CD4-positive, alpha-beta T cell (primary cell): ENCODE data around the gene EVA1B. TPM values are rescaled to one million over a fixed set of nuclear protein-coding genes. Genes with fewer than 3 reads are reported as not detected.

ENCODE experiments used
- ATAC-seq: fragments of 200-7000 bp; cut with Tn5 transposase; one replicate; pipeline ENCODE4 v1.10.0; 2022; ENCODE audit warnings: mild to moderate bottlenecking; ENCODE audit not compliant: poor library complexity
- CTCF ChIA-PET: fragments of 350-600 bp; sonication (Branson Sonifier 250); formaldehyde crosslinking; loops from one replicate; lab custom pipeline; 2021; ENCODE audit warnings: antibody characterized with exemption, inconsistent platforms; lab: Charles Lee
- POLR2A ChIA-PET: fragments of 350-600 bp; sonication (Branson Sonifier 250); formaldehyde crosslinking; loops from one replicate; lab custom pipeline; 2021; ENCODE audit warnings: antibody characterized with exemption, inconsistent platforms; lab: Charles Lee
- DNase-seq, 14 experiments: peaks; one replicate each; pipeline ENCODE4 v3.0.0-alpha.2; 2013 to 2020; ENCODE audit warnings: mixed read lengths in 2 of 14
- H3K27ac ChIP-seq, 2 donors: one replicate each; pipeline versions ENCODE4 v1.5.1 to v1.7.0; 2013; ENCODE audit warnings: low read length in 2 of 2, low read depth in 1 of 2, mild to moderate bottlenecking in 1 of 2
- H3K27me3 ChIP-seq, 2 experiments: 1 replicate in 1 of 2; 2 replicates in 1 of 2; pipeline versions ENCODE4 v1.6.1 to v1.7.0; 2013; ENCODE audit warnings: low read length in 2 of 2, control low read depth in 1 of 2, mild to moderate bottlenecking in 1 of 2, moderate library complexity in 1 of 2; ENCODE audit not compliant: insufficient read depth in 2 of 2, control insufficient read depth in 1 of 2
- H3K36me3 ChIP-seq: one replicate; pipeline ENCODE4 v1.6.1; 2013; ENCODE audit warnings: low read length, control low read depth; ENCODE audit not compliant: insufficient read depth
- H3K4me1 ChIP-seq: one replicate; pipeline ENCODE4 v1.6.1; 2013; ENCODE audit warnings: low read length, control low read depth; ENCODE audit not compliant: insufficient read depth
- H3K4me3 ChIP-seq: one replicate; pipeline ENCODE4 v1.5.1; 2013; ENCODE audit warnings: mild to moderate bottlenecking, low read length, moderate library complexity
- H3K9me3 ChIP-seq, 2 experiments: 1 replicate in 1 of 2; 2 replicates in 1 of 2; pipeline versions ENCODE4 v1.6.1 to v1.7.0; 2013; ENCODE audit warnings: low read length in 2 of 2, mild to moderate bottlenecking in 2 of 2, control low read depth in 1 of 2, moderate library complexity in 1 of 2; ENCODE audit not compliant: control insufficient read depth in 1 of 2, insufficient read depth in 1 of 2
- H3K27ac Mint-ChIP-seq: one replicate; pipeline ENCODE4 v1.8.0; 2020; ENCODE audit warnings: mixed read lengths
- H3K27me3 Mint-ChIP-seq: one replicate; pipeline ENCODE4 v1.8.0; 2021; ENCODE audit warnings: mixed read lengths
- H3K36me3 Mint-ChIP-seq: one replicate; pipeline ENCODE4 v1.8.0; 2021; ENCODE audit warnings: low read depth, mixed read lengths
- H3K4me1 Mint-ChIP-seq: one replicate; pipeline ENCODE4 v1.8.0; 2021; ENCODE audit warnings: low read depth, mixed read lengths
- H3K4me3 Mint-ChIP-seq: one replicate; pipeline ENCODE4 v1.8.0; 2020; ENCODE audit warnings: mild to moderate bottlenecking, mixed read lengths
- H3K9me3 Mint-ChIP-seq: one replicate; pipeline ENCODE4 v1.8.0; 2020; ENCODE audit warnings: mixed read lengths
- intact Hi-C, 2 experiments: fragments of 100-400 bp; cut with DNase I in 1 of 2; cut with micrococcal nuclease in 1 of 2; formaldehyde crosslinking; loops; one replicate each; pipeline versions ENCODE4 v1.15.1 to v1.9.0; 2023 to 2025; cut with DNase I, micrococcal nuclease
- total RNA-seq, 174 experiments: library from RNA in 2 of 174; stranded (reverse) in 2 of 174; gene quantifications; one replicate each; pipeline ENCODE4 v1.2.3 and lab custom pipeline; 2021 to 2026
- TF ChIP-seq, protein P1 (sequence below): fragments of 200-600 bp; IDR thresholded peaks from one replicate; pipeline ENCODE4 v1.8.0; 2022; ENCODE audit warnings: antibody characterized with exemption, mild to moderate bottlenecking

Gene EVA1B
- total RNA-seq, 2 experiments from 2014 or later, result 1.5 to 1.8 TPM

DNA sequence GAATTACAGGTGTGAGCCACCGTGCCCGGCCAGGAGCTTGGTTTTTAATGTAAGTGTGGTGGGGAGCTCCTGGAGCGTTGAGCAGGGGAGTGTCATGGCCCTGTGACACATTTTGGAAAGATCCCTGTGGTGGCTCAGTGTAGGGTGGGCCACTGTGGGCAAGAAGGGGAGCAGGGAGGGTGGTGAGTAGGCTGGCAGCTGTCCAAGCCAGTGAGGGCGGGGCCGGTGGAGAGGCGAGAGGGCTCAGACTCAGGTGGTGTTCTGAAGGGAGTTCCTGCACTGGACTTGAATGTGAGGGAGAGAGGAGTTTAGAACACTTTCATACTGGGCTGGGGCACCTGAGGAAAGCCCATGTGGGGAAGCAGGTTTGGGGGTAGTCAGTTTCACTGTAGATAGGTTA is 3.1 kb upstream of the EVA1B start:
- intact Hi-C loops, result no loop called here
- H3K4me1 ChIP-seq, result peaks cover 36% of the 10 kb centered on the region
- POLR2A ChIA-PET, result no interaction called here
- CTCF ChIA-PET, result no interaction called here
- no peaks in the 10 kb centered on the region for H3K36me3 ChIP-seq
- TF ChIP-seq, protein P1, sequence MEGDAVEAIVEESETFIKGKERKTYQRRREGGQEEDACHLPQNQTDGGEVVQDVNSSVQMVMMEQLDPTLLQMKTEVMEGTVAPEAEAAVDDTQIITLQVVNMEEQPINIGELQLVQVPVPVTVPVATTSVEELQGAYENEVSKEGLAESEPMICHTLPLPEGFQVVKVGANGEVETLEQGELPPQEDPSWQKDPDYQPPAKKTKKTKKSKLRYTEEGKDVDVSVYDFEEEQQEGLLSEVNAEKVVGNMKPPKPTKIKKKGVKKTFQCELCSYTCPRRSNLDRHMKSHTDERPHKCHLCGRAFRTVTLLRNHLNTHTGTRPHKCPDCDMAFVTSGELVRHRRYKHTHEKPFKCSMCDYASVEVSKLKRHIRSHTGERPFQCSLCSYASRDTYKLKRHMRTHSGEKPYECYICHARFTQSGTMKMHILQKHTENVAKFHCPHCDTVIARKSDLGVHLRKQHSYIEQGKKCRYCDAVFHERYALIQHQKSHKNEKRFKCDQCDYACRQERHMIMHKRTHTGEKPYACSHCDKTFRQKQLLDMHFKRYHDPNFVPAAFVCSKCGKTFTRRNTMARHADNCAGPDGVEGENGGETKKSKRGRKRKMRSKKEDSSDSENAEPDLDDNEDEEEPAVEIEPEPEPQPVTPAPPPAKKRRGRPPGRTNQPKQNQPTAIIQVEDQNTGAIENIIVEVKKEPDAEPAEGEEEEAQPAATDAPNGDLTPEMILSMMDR, result no peak
- no peaks in the 10 kb centered on the region for H3K9me3 ChIP-seq
- Mint-ChIP-seq H3K9me3 (no peaks in the 10 kb centered on the region), H3K36me3 (no peaks in the 10 kb centered on the region), H3K27me3 (no peaks in the 10 kb centered on the region), H3K27ac (no peak overlapping the region), H3K4me1 (peaks cover 23% of the 10 kb centered on the region), H3K4me3 (no peak overlapping the region)
- ATAC-seq (no peak), DNase-seq (no peak)
- H3K27me3 ChIP-seq, result no peaks in the 10 kb centered on the region
- no peak overlapping the region for H3K4me3 ChIP-seq
- no peak overlapping the region for H3K27ac ChIP-seq

DNA sequence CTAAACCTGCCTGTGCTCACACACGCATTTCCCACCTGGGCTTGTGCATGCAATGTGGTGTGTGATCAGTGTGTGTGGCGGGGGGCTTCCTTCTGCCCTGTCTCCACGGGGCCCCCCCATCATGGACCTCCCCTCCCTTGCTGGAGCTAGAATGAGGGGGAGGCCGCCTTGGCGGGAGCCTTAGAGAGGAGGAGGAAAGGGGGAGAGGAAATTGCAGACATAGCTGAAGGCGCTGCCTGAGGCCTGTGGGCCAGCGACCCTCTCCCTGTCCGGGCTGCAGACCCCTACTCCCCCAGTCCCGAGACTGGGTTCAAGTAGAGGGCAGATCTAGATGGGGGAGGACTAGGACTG is 883 bp upstream of the EVA1B start:
- Histone ChIP-seq H3K36me3 (no peaks in the 10 kb centered on the region), H3K4me1 (peaks cover 42% of the 10 kb centered on the region), H3K27ac (no peak overlapping the region), H3K9me3 (no peaks in the 10 kb centered on the region), H3K4me3 (peak overlapping the region; percentile 56), H3K27me3 (no peaks in the 10 kb centered on the region)
- Mint-ChIP-seq H3K27ac (no peak overlapping the region), H3K9me3 (no peaks in the 10 kb centered on the region), H3K27me3 (no peaks in the 10 kb centered on the region), H3K4me1 (peaks cover 30% of the 10 kb centered on the region), H3K36me3 (no peaks in the 10 kb centered on the region), H3K4me3 (peak overlapping the region; percentile 85)
- intact Hi-C loops, result loop anchor here in 1 of 2 experiments (5.0 kb wide), 1 partner anchor 43 kb away; no protein-coding TSS in a partner anchor
- ATAC-seq (no peak), DNase-seq (no peak)
- ChIA-PET CTCF (interaction anchor here (0.6 to 2.0 kb wide), 3 partner anchors 18 to 63 kb away, joined by 3 to 7 read pairs (median 5); partner anchors contain the start of gene SH3D21), POLR2A (interaction anchor here (1.0 to 3.1 kb wide), 4 partner anchors 18 to 101 kb away, joined by 3 to 19 read pairs (median 6); partner anchors contain the start of gene SH3D21)
- TF ChIP-seq, protein P1, result no peak

DNA sequence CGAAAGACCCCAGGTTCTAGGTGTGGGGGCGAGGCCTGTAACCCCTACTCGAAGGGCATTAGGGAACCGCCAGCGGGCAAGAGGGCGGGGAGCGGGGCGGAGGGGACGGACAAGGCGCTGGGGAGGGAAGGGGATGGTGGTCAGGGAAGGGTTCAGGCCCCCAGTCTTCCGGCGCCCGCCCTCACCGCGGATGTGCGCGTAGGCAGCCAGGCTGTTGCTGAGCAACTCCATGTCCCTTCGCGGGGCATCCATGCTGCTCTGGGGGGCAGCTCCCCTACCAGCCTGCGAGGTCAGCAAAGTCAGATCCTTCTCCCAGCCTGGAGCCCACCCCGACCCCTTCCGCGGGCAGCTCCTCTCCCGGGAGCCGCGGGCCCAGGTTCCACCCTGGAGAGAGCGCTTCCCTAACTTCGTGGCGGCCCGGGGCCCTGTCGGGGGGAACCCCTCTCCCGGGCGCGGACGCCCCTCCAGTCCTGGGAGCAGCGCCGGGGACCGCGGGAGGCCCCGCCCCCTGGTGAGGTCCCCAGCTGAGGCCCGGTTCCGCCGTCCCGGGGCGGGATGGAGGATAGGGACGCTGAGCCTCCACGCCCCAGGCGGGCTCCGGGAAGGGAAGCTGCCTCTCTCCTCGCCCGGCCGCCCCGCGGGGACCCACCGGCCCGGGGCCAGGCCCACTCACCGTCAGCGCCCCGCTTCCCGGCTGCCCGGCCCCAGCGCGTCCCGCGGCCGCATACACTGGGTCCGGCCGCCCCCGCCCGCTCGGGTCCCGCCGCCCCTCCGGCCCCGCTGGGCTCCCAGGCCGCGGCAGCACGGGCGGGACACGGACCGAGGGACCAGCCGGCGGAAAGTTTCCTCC is 434 bp downstream of the EVA1B start:
- no peak overlapping the region for H3K27ac ChIP-seq
- H3K9me3 Mint-ChIP-seq, result no peaks in the 10 kb centered on the region
- H3K27ac Mint-ChIP-seq, result no peak overlapping the region
- ATAC-seq, result peak; percentile 40
- intact Hi-C loops, result loop anchor here in 1 of 2 experiments (5.0 kb wide), 1 partner anchor 44 kb away; no protein-coding TSS in a partner anchor
- no peaks in the 10 kb centered on the region for H3K27me3 Mint-ChIP-seq
- ChIA-PET CTCF (interaction anchor here (1.6 kb wide), 1 partner anchor 17 kb away, joined by 5 read pairs; the partner anchor contains the start of gene SH3D21), POLR2A (interaction anchor here (1.4 to 3.1 kb wide), 5 partner anchors 16 to 99 kb away, joined by 6 to 19 read pairs (median 6); partner anchors contain the start of genes LSM10, SH3D21 and THRAP3)
- H3K9me3 ChIP-seq, result no peaks in the 10 kb centered on the region
- H3K36me3 ChIP-seq, result no peaks in the 10 kb centered on the region
- peaks cover 30% of the 10 kb centered on the region for H3K4me1 Mint-ChIP-seq
- H3K4me3 Mint-ChIP-seq, result peak overlapping the region; percentile 82
- peak overlapping the region; percentile 61 for H3K4me3 ChIP-seq
- TF ChIP-seq, protein P1, result no peak
- no peaks in the 10 kb centered on the region for H3K27me3 ChIP-seq
- DNase-seq, result peak in 6 of 14 experiments; percentile 16 to 60 (median 35)
- peaks cover 42% of the 10 kb centered on the region for H3K4me1 ChIP-seq
- H3K36me3 Mint-ChIP-seq, result no peaks in the 10 kb centered on the region
